Endothelial cell of umbilical vein (primary cell): ENCODE results near the gene PSENEN. TPM values are rescaled to one million over a fixed set of nuclear protein-coding genes. Genes with fewer than 3 reads are reported as not detected.

ENCODE experiments used
- BruUV-seq: library from RNA; stranded (reverse); fragments of 400-500 nt; replicated peaks from 2 replicates; lab custom pipeline; 2021; lab: Mats Ljungman, UMichigan
- CTCF ChIA-PET: fragments of 300-600, 350-600 bp; sonication (Branson Sonifier 250); formaldehyde crosslinking; loops from one replicate; lab custom pipeline; 2021; ENCODE audit warnings: antibody characterized with exemption, inconsistent platforms; lab: Charles Lee
- POLR2A ChIA-PET: fragments of 300-600, 350-600 bp; sonication (Branson Sonifier 250); formaldehyde crosslinking; loops from one replicate; lab custom pipeline; 2021; ENCODE audit warnings: antibody characterized with exemption, inconsistent platforms; lab: Charles Lee
- DNase-seq: peaks from one replicate; pipeline ENCODE4 v3.0.0-alpha.2; 2011; ENCODE audit warnings: low read depth, low spot score
- FAIRE-seq: peaks from 2 replicates; lab custom pipeline; 2011; peaks lifted over from hg19 to GRCh38; lab: Jason Lieb, UNC
- H2AFZ ChIP-seq: 2 replicates; pipeline ENCODE4 v1.6.0; 2012; ENCODE audit warnings: low read depth, low read length, control low read depth, inconsistent platforms
- H3K27ac ChIP-seq: 2 replicates; pipeline ENCODE4 v1.5.1; 2011; ENCODE audit warnings: low read depth, mild to moderate bottlenecking, control low read depth, low read length, moderate library complexity; ENCODE audit not compliant: insufficient read depth
- H3K27me3 ChIP-seq, 2 experiments: 2 replicates each; pipeline versions ENCODE4 v1.6.0 to v1.6.1; 2011; ENCODE audit warnings: low read length in 2 of 2, mixed read lengths in 1 of 2; ENCODE audit not compliant: control insufficient read depth in 2 of 2, insufficient read depth in 2 of 2
- H3K36me3 ChIP-seq, 2 experiments: 2 replicates in 1 of 2; 3 replicates in 1 of 2; pipeline ENCODE4 v1.5.1; 2011; ENCODE audit warnings: low read length in 2 of 2, mild to moderate bottlenecking in 1 of 2, moderate library complexity in 1 of 2; ENCODE audit not compliant: control insufficient read depth in 2 of 2, insufficient read depth in 2 of 2; ENCODE audit errors: extremely low read depth in 1 of 2
- H3K4me1 ChIP-seq: 3 replicates; pipeline ENCODE4 v1.5.1; 2011; ENCODE audit warnings: mild to moderate bottlenecking, low read length; ENCODE audit not compliant: control insufficient read depth, insufficient read depth; ENCODE audit errors: extremely low read depth
- H3K4me2 ChIP-seq: 2 replicates; pipeline ENCODE4 v1.6.1; 2011; ENCODE audit warnings: low read length, control low read depth, mixed read lengths; ENCODE audit not compliant: insufficient read depth
- H3K4me3 ChIP-seq, 3 experiments: fragments of 200-600 bp in 1 of 3; sonication (generic), shearing (Covaris generic) in 1 of 3; replicated peaks in 1 of 3; 2 replicates each; pipeline ENCODE4 v1.5.1; 2011 to 2016; ENCODE audit warnings: control low read depth in 3 of 3, low read length in 3 of 3, mild to moderate bottlenecking in 2 of 3, inconsistent platforms in 1 of 3, low read depth in 1 of 3, moderate library complexity in 1 of 3; ENCODE audit not compliant: insufficient read depth in 1 of 3
- H3K79me2 ChIP-seq: 2 replicates; pipeline ENCODE4 v1.6.0; 2012; ENCODE audit warnings: low read length, inconsistent platforms; ENCODE audit not compliant: control insufficient read depth, insufficient read depth
- H3K9ac ChIP-seq: replicated peaks from 2 replicates; pipeline ENCODE3; 2011; ENCODE audit warnings: low read length, control low read depth; ENCODE audit not compliant: insufficient read depth; ENCODE audit errors: extremely low read depth
- H3K9me1 ChIP-seq: replicated peaks from 3 replicates; pipeline ENCODE4 v1.6.0; 2011; ENCODE audit warnings: mild to moderate bottlenecking, low read length; ENCODE audit not compliant: control insufficient read depth, insufficient read depth; ENCODE audit errors: extremely low read depth
- H3K9me3 ChIP-seq: replicated peaks from 2 replicates; pipeline ENCODE4 v1.5.1; 2012; ENCODE audit warnings: low read length, inconsistent platforms; ENCODE audit not compliant: control insufficient read depth, insufficient read depth
- H4K20me1 ChIP-seq: replicated peaks from 2 replicates; pipeline ENCODE3; 2011; ENCODE audit warnings: mild to moderate bottlenecking, low read length; ENCODE audit not compliant: control insufficient read depth, insufficient read depth; ENCODE audit errors: extremely low read depth
- CTCF ChIP-seq, 2 donors: IDR thresholded peaks; 1 replicate in 1 of 2; 2 replicates in 1 of 2; pipeline ENCODE4 v1.5.1; 2011; ENCODE audit warnings: low read length in 2 of 2, mild to moderate bottlenecking in 2 of 2, moderate library complexity in 2 of 2, control low read depth in 1 of 2, inconsistent platforms in 1 of 2, low read depth in 1 of 2; ENCODE audit not compliant: insufficient read depth in 1 of 2; ENCODE audit errors: extremely low read depth in 1 of 2
- EZH2 ChIP-seq: IDR thresholded peaks from 2 replicates; pipeline ENCODE4 v1.6.1; 2012; ENCODE audit warnings: borderline replicate concordance, low read depth, mild to moderate bottlenecking, moderate library complexity, low read length, inconsistent platforms; ENCODE audit not compliant: severe bottlenecking
- FOS ChIP-seq: IDR thresholded peaks from 2 replicates; pipeline ENCODE4 v1.6.1; 2011; ENCODE audit warnings: mild to moderate bottlenecking, low read length, moderate library complexity, borderline replicate concordance; ENCODE audit not compliant: insufficient read depth
- GATA2 ChIP-seq: IDR thresholded peaks from 2 replicates; pipeline ENCODE4 v1.7.0; 2011; ENCODE audit warnings: low read depth, mild to moderate bottlenecking, moderate library complexity, mixed read lengths, low read length; ENCODE audit not compliant: insufficient read length, insufficient read depth
- JUN ChIP-seq: IDR thresholded peaks from 2 replicates; pipeline ENCODE4 v1.6.1; 2011; ENCODE audit warnings: borderline replicate concordance, low read depth; ENCODE audit not compliant: insufficient read length, insufficient read depth
- MAX ChIP-seq: IDR thresholded peaks from 2 replicates; pipeline ENCODE4 v1.6.1; 2011; ENCODE audit not compliant: insufficient read depth, insufficient read length
- MYC ChIP-seq: IDR thresholded peaks from one replicate; pipeline ENCODE4 v1.6.1; 2011; ENCODE audit warnings: mild to moderate bottlenecking, low read depth, low read length
- POLR2A ChIP-seq: IDR thresholded peaks from 2 replicates; pipeline ENCODE4 v1.6.1; 2012; ENCODE audit warnings: low read depth, mild to moderate bottlenecking, control low read depth, low read length
- POLR2AphosphoS5 ChIP-seq: IDR thresholded peaks from 2 replicates; pipeline ENCODE4 v1.6.1; 2012; ENCODE audit warnings: low read depth, mild to moderate bottlenecking, control low read depth, low read length, moderate library complexity; ENCODE audit not compliant: insufficient read depth
- dilution Hi-C: fragments of 300-500 bp; cut with MboI; formaldehyde crosslinking; loops from one replicate; pipeline ENCODE4 v1.15.0; 2019; ENCODE audit warnings: low sequenced_read_pairs; ENCODE audit not compliant: extremely low pct_ligation_motif_present
- intact Hi-C: fragments of 100-400 bp; cut with micrococcal nuclease; formaldehyde crosslinking; loops from one replicate; pipeline ENCODE4 v1.10.0; 2022
- polyA plus RNA-seq, 4 experiments: library from polyadenylated mRNA; depleted of rRNA in 3 of 4; stranded (reverse) in 3 of 4; unstranded in 1 of 4; fragments of >200 nt; gene quantifications; 2 replicates each; pipeline versions ENCODE4 v1.2.1 to v1.2.3, GENCODE V29; 2011 to 2012; ENCODE audit warnings: missing spikeins in 1 of 4
- total RNA-seq: library from RNA; stranded (reverse); gene quantifications from 2 replicates; pipeline ENCODE4 v1.2.3, GENCODE V29; 2021

The PSENEN gene
- total and polyA plus RNA-seq, 2 donors (not counting 3 experiments of a cell fraction or from before 2014, with no cell fraction given) = 60.0 to 70.1 TPM

- POLR2A ChIA-PET = no interaction called here
- intact Hi-C loops = no loop called here
- no peak for FAIRE-seq
Measured at GRCh38 chr19:35710784-35711723, 34.4 kb upstream of the PSENEN start.

GRCh38 chr19:35712567-35713505 lies 32.6 kb upstream of the PSENEN start:
- Histone ChIP-seq H3K9me3 (no peaks in the 10 kb centered on the region), H3K4me2 (no peak overlapping the region), H3K9ac (no peak overlapping the region), H3K36me3 (no peaks in the 10 kb centered on the region), H4K20me1 (no peaks in the 10 kb centered on the region), H3K9me1 (no peaks in the 10 kb centered on the region), H3K79me2 (no peaks in the 10 kb centered on the region), H3K27me3 (no peaks in the 10 kb centered on the region), H3K4me1 (peaks cover 11% of the 10 kb centered on the region), H3K4me3 (no peak overlapping the region), H2AFZ (no peak overlapping the region), H3K27ac (no peak overlapping the region)
- ChIA-PET CTCF (interaction anchor here (1.4 to 2.2 kb wide), 3 partner anchors 11 to 18 kb away, joined by 4 to 11 read pairs (median 5); no protein-coding TSS in a partner anchor), POLR2A (no interaction called here)
- intact Hi-C loops = no loop called here
- FAIRE-seq (no peak), DNase-seq (no peak)
- no TSS peak for BruUV-seq
- TF ChIP-seq JUN (no peak), MAX (no peak), GATA2 (no peak), EZH2 (no peak), FOS (no peak), MYC (no peak), CTCF (IDR thresholded peaks at IDR 0.05; ENCODE audit: extremely low read depth in 1 of 2, insufficient read depth in 1 of 2, low read depth in 1 of 2, low read length in 2 of 2) (no peak), POLR2A (no peak), POLR2AphosphoS5 (no peak)
- dilution Hi-C loops = no loop called here

More at GRCh38 chr19:35710784-35711723, 34.4 kb upstream of the PSENEN start:
- no peaks in the 10 kb centered on the region for H3K9me3 ChIP-seq
- H3K27me3 ChIP-seq = no peaks in the 10 kb centered on the region
- H3K9me1 ChIP-seq = no peaks in the 10 kb centered on the region
- H2AFZ ChIP-seq = no peak overlapping the region
- no peaks in the 10 kb centered on the region for H3K79me2 ChIP-seq
- H3K27ac ChIP-seq = no peak overlapping the region
- no peak overlapping the region for H3K9ac ChIP-seq
- DNase-seq = no peak
- CTCF ChIA-PET = interaction anchor here (0.9 to 1.4 kb wide), 3 partner anchors 9 to 17 kb away, joined by 3 to 5 read pairs (median 4); no protein-coding TSS in a partner anchor
- H4K20me1 ChIP-seq = no peaks in the 10 kb centered on the region
- no peaks in the 10 kb centered on the region for H3K36me3 ChIP-seq
- dilution Hi-C loops = no loop called here
- BruUV-seq = no TSS peak
- peaks cover 3% of the 10 kb centered on the region for H3K4me1 ChIP-seq
- H3K4me3 ChIP-seq = no peak overlapping the region
- TF ChIP-seq MYC (no peak), POLR2A (no peak), POLR2AphosphoS5 (no peak)
- no peak overlapping the region for H3K4me2 ChIP-seq
